Vagina (tissue), 2 donors: ENCODE measurements around the gene STK16.

Source experiments
- CTCF ChIP-seq, 3 experiments: fragments of 450-650 bp in 2 of 3; fragments of 200-600 bp in 1 of 3; sonication (generic) in 1 of 3; IDR thresholded peaks; one replicate each; pipeline ENCODE4 v1.5.1; 2017 to 2019; ENCODE audit warnings: antibody characterized with exemption in 3 of 3, mild to moderate bottlenecking in 2 of 3, moderate library complexity in 2 of 3
- POLR2AphosphoS5 ChIP-seq, 2 donors: sonication (generic); formaldehyde crosslinking; IDR thresholded peaks; one replicate each; pipeline ENCODE4 v1.9.0; 2017; ENCODE audit warnings: antibody characterized with exemption in 2 of 2, mild to moderate bottlenecking in 2 of 2, low read depth in 1 of 2; ENCODE audit not compliant: insufficient read depth in 1 of 2

- no peak for TF ChIP-seq CTCF (IDR thresholded peaks at IDR 0.05)
- TF ChIP-seq POLR2AphosphoS5 (IDR thresholded peaks at IDR 0.05; ENCODE audit: insufficient read depth in 1 of 2, low read depth in 1 of 2) = no peak
Measured at GRCh38 chr2:219248845-219249202, 3.5 kb downstream of the STK16 start.
